ENCODE results near the gene OTULIN.

OTULIN gene

DNA sequence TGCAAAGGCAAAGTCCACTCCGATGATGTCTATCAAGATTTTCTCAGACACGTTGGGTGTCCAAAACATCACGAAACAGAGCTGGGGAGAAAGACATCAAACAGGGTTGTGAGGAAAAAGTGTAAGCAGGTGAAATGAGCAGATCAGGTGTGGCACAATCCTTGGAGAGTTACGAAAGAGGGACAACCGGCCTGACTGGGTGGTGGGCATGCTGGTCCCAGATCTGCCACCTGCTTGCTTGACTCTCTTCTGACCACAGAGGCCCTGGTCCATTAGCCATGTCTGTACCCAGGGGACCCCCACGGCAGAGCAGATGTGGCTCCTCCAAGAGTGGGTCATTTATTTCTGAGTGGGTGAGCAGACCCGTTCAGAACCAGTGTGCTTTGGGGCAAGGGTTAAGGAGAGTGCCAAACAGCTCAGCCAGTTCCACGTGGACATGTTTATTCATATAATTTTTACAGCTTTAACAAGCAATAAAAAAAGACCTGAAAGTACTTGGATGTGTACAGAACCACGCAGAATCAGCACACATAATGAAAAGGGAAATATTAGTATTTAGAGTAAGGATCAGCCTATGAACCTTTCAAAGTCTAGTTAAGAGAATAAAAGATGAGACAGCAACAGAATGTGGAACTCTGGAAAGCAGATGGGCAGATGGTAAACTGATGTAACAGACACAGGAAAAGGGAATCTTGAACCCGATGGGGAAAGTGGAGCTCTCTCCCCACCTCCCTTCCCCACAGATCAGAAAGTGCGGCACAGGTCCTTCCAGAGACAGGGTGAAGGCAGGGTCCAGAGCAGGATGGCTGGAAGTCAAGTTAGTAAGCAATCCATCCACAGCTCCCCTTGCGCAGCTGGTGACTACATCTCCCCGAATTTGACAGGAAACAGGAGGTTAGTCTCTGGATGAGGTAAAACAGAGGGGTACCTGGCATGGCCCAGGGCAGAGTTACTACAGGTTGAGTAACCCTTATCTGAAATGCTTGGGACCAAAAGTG is 52.5 kb downstream of the OTULIN start:
- Histone ChIP-seq H3K36me3 (ENCODE audit: control insufficient read depth, insufficient read depth, low read length) (no peaks in the 10 kb centered on the region), H3K4me1 (ENCODE audit: control insufficient read depth, insufficient read depth, low read length) (no peaks in the 10 kb centered on the region), H3K4me3 (ENCODE audit: insufficient read depth, low read depth, low read length) (no peak overlapping the region), H3K27ac (ENCODE audit: insufficient read depth, low read depth, low read length, poor library complexity, severe bottlenecking) (no peak overlapping the region), H3K27me3 (ENCODE audit: control insufficient read depth, insufficient read depth, low read length, poor library complexity, severe bottlenecking) (no peaks in the 10 kb centered on the region), H3K9me3 (ENCODE audit: control insufficient read depth, low read length) (no peaks in the 10 kb centered on the region)
- WGBS, 2 experiments = 94 to 98% methylated on average over 12 to 13 of the region's 13 CpGs

DNA sequence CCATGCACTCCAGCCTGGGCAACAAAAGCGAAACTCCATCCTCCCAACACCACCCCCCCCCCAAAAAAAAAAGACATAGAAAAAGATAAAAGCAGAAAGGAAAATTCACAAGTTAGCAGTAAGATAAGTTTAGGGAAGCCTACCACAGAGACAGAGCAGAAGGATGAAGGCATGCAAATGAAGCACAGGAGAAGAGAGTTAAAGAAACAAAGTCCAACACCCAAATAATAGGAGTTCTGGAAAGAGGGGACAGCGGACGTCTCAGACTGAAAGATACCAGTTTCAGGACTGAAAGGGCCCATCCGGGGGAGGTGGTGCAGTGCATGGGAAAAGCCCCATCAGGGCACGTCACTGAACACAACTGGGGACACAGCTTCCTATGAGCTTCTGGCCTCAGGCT is 54.3 kb downstream of the OTULIN start:
- Histone ChIP-seq H3K27me3 (ENCODE audit: control insufficient read depth, insufficient read depth, low read length, poor library complexity, severe bottlenecking) (no peaks in the 10 kb centered on the region), H3K9me3 (ENCODE audit: control insufficient read depth, low read length) (no peaks in the 10 kb centered on the region), H3K36me3 (ENCODE audit: control insufficient read depth, insufficient read depth, low read length) (no peaks in the 10 kb centered on the region), H3K27ac (ENCODE audit: insufficient read depth, low read depth, low read length, poor library complexity, severe bottlenecking) (no peak overlapping the region), H3K4me3 (ENCODE audit: insufficient read depth, low read depth, low read length) (no peak overlapping the region), H3K4me1 (ENCODE audit: control insufficient read depth, insufficient read depth, low read length) (no peaks in the 10 kb centered on the region)
- WGBS, 2 experiments = 94 to 96% methylated on average over 4 to 5 of the region's 5 CpGs

- Histone ChIP-seq H3K4me1 (ENCODE audit: control insufficient read depth, insufficient read depth, low read length) (no peaks in the 10 kb centered on the region), H3K4me3 (ENCODE audit: insufficient read depth, low read depth, low read length) (no peak overlapping the region), H3K27me3 (ENCODE audit: control insufficient read depth, insufficient read depth, low read length, poor library complexity, severe bottlenecking) (no peaks in the 10 kb centered on the region), H3K36me3 (ENCODE audit: control insufficient read depth, insufficient read depth, low read length) (no peaks in the 10 kb centered on the region), H3K9me3 (ENCODE audit: control insufficient read depth, low read length) (no peaks in the 10 kb centered on the region), H3K27ac (ENCODE audit: insufficient read depth, low read depth, low read length, poor library complexity, severe bottlenecking) (no peak overlapping the region)
- 92 to 93% methylated on average over 3 of the region's 3 CpGs for WGBS, 2 experiments
Observed at GRCh38 chr5:14720236-14720923, 55.9 kb downstream of the OTULIN start.

DNA sequence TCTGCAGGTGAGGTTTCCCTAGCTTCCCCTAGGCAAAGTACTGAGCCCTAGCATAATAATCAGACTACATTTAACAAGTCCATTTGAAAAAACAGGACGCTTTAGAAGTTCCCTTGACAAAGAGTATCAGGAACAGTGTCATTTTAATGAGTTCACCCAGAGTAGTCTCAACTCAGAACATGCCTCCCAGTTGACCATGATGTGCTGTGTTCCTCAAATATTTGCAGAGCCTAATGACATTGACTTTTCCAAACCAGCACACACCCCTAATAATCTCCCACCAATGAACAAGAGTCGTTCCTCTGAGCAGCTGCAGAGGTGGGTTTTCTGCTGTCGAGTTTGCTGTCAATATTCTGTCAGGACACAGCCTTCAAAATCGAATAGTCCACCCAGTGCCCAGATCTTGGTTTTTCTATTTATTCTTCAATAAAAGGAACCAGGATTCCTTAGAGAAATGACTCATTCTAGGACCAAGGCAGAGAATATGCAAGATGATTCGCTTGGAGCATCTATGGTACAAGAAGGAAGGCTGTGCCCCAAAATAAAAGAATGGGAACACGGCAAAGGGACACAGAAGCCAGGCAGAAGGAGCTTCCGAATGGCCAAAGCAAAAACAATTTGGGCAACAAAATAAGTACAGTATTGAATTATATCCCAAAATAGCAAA is 57.6 kb downstream of the OTULIN start:
- Histone ChIP-seq H3K27ac (ENCODE audit: insufficient read depth, low read depth, low read length, poor library complexity, severe bottlenecking) (no peak overlapping the region), H3K4me1 (ENCODE audit: control insufficient read depth, insufficient read depth, low read length) (peaks cover 4% of the 10 kb centered on the region), H3K27me3 (ENCODE audit: control insufficient read depth, insufficient read depth, low read length, poor library complexity, severe bottlenecking) (no peaks in the 10 kb centered on the region), H3K4me3 (ENCODE audit: insufficient read depth, low read depth, low read length) (no peak overlapping the region), H3K9me3 (ENCODE audit: control insufficient read depth, low read length) (no peaks in the 10 kb centered on the region), H3K36me3 (ENCODE audit: control insufficient read depth, insufficient read depth, low read length) (no peaks in the 10 kb centered on the region)
- WGBS, 2 experiments = 89 to 94% methylated on average over 7 of the region's 7 CpGs

- Histone ChIP-seq H3K9me3 (ENCODE audit: control insufficient read depth, low read length) (no peaks in the 10 kb centered on the region), H3K27ac (ENCODE audit: insufficient read depth, low read depth, low read length, poor library complexity, severe bottlenecking) (no peak overlapping the region), H3K4me1 (ENCODE audit: control insufficient read depth, insufficient read depth, low read length) (peaks cover 9% of the 10 kb centered on the region), H3K36me3 (ENCODE audit: control insufficient read depth, insufficient read depth, low read length) (no peaks in the 10 kb centered on the region), H3K27me3 (ENCODE audit: control insufficient read depth, insufficient read depth, low read length, poor library complexity, severe bottlenecking) (no peaks in the 10 kb centered on the region), H3K4me3 (ENCODE audit: insufficient read depth, low read depth, low read length) (no peak overlapping the region)
- WGBS, 2 experiments = 94 to 95% methylated on average over 7 to 8 of the region's 8 CpGs
Observed at GRCh38 chr5:14722923-14723322, 58.4 kb downstream of the OTULIN start.

- no peak overlapping the region for H3K4me3 ChIP-seq (ENCODE audit: insufficient read depth, low read depth, low read length)
- no peak overlapping the region for H3K27ac ChIP-seq (ENCODE audit: insufficient read depth, low read depth, low read length, poor library complexity, severe bottlenecking)
- WGBS, 2 experiments = 93 to 95% methylated on average over 4 of the region's 4 CpGs
- H3K36me3 ChIP-seq (ENCODE audit: control insufficient read depth, insufficient read depth, low read length) = no peaks in the 10 kb centered on the region
- H3K27me3 ChIP-seq (ENCODE audit: control insufficient read depth, insufficient read depth, low read length, poor library complexity, severe bottlenecking) = no peaks in the 10 kb centered on the region
- no peaks in the 10 kb centered on the region for H3K9me3 ChIP-seq (ENCODE audit: control insufficient read depth, low read length)
- H3K4me1 ChIP-seq (ENCODE audit: control insufficient read depth, insufficient read depth, low read length) = peaks cover 17% of the 10 kb centered on the region
Observed at GRCh38 chr5:14723701-14724132, 59.2 kb downstream of the OTULIN start.

GRCh38 chr5:14724633-14725032 is 60.1 kb downstream of the OTULIN start:
- Histone ChIP-seq H3K36me3 (ENCODE audit: control insufficient read depth, insufficient read depth, low read length) (no peaks in the 10 kb centered on the region), H3K27me3 (ENCODE audit: control insufficient read depth, insufficient read depth, low read length, poor library complexity, severe bottlenecking) (no peaks in the 10 kb centered on the region), H3K4me1 (ENCODE audit: control insufficient read depth, insufficient read depth, low read length) (peaks cover 22% of the 10 kb centered on the region), H3K27ac (ENCODE audit: insufficient read depth, low read depth, low read length, poor library complexity, severe bottlenecking) (no peak overlapping the region), H3K4me3 (ENCODE audit: insufficient read depth, low read depth, low read length) (no peak overlapping the region), H3K9me3 (ENCODE audit: control insufficient read depth, low read length) (no peaks in the 10 kb centered on the region)
- WGBS, 2 experiments = 94 to 96% methylated on average over 10 of the region's 10 CpGs

GRCh38 chr5:14726066-14726838 is 61.7 kb downstream of the OTULIN start:
- 88% methylated on average over 14 of the region's 14 CpGs for WGBS, 2 experiments
- no peak overlapping the region for H3K27ac ChIP-seq (ENCODE audit: insufficient read depth, low read depth, low read length, poor library complexity, severe bottlenecking)

DNA sequence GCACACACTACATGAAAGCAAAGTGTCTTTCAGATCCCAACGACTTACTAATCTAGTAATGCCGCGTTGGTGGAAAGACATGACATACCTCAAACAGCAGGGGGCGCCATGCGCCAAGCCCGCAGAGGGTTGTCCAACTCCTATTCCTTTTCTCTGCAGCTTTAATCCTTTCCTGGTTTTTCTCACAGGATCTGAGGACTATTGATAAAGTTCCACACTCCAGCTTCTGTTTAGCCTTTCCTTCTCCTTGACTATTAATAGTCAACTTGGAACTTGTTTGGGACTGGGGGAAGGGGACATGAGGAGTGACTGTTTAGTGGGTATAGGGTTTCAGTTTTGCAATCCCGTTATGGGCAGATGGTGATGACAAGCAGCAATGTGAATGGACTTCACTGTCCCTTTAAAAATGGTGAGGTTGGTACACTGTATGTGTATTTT is 62.9 kb downstream of the OTULIN start:
- H3K4me1 ChIP-seq (ENCODE audit: control insufficient read depth, insufficient read depth, low read length) = peaks cover 35% of the 10 kb centered on the region
- no peaks in the 10 kb centered on the region for H3K27me3 ChIP-seq (ENCODE audit: control insufficient read depth, insufficient read depth, low read length, poor library complexity, severe bottlenecking)
- no peak overlapping the region for H3K4me3 ChIP-seq (ENCODE audit: insufficient read depth, low read depth, low read length)
- no peaks in the 10 kb centered on the region for H3K36me3 ChIP-seq (ENCODE audit: control insufficient read depth, insufficient read depth, low read length)
- H3K27ac ChIP-seq (ENCODE audit: insufficient read depth, low read depth, low read length, poor library complexity, severe bottlenecking) = no peak overlapping the region
- H3K9me3 ChIP-seq (ENCODE audit: control insufficient read depth, low read length) = no peaks in the 10 kb centered on the region
- WGBS, 2 experiments = 9 to 10% methylated on average over 7 of the region's 7 CpGs

More at GRCh38 chr5:14726066-14726838, 61.7 kb downstream of the OTULIN start:
- Histone ChIP-seq H3K4me3 (ENCODE audit: insufficient read depth, low read depth, low read length) (no peak overlapping the region), H3K9me3 (ENCODE audit: control insufficient read depth, low read length) (no peaks in the 10 kb centered on the region), H3K27me3 (ENCODE audit: control insufficient read depth, insufficient read depth, low read length, poor library complexity, severe bottlenecking) (no peaks in the 10 kb centered on the region), H3K36me3 (ENCODE audit: control insufficient read depth, insufficient read depth, low read length) (no peaks in the 10 kb centered on the region), H3K4me1 (ENCODE audit: control insufficient read depth, insufficient read depth, low read length) (peaks cover 35% of the 10 kb centered on the region)

All from ectodermal cell (in vitro differentiated cells).